Stimulated activated CD8-positive, alpha-beta memory T cell treated with anti-CD3 and anti-CD28 coated beads, Interleukin-15, amount 100 ng/mL, for 1 hour (primary cell): ENCODE measurements around the gene NLRP7.
"Not testable (repeated sequence)": the region's sequence is repeated elsewhere in the genome, so short reads cannot be mapped to it uniquely, and the experiment has no call there.

Experiments
- DNase-seq: peaks from one replicate; pipeline ENCODE4 v3.0.0-alpha.2; 2020; ENCODE audit warnings: low read depth

NLRP7 gene

DNA sequence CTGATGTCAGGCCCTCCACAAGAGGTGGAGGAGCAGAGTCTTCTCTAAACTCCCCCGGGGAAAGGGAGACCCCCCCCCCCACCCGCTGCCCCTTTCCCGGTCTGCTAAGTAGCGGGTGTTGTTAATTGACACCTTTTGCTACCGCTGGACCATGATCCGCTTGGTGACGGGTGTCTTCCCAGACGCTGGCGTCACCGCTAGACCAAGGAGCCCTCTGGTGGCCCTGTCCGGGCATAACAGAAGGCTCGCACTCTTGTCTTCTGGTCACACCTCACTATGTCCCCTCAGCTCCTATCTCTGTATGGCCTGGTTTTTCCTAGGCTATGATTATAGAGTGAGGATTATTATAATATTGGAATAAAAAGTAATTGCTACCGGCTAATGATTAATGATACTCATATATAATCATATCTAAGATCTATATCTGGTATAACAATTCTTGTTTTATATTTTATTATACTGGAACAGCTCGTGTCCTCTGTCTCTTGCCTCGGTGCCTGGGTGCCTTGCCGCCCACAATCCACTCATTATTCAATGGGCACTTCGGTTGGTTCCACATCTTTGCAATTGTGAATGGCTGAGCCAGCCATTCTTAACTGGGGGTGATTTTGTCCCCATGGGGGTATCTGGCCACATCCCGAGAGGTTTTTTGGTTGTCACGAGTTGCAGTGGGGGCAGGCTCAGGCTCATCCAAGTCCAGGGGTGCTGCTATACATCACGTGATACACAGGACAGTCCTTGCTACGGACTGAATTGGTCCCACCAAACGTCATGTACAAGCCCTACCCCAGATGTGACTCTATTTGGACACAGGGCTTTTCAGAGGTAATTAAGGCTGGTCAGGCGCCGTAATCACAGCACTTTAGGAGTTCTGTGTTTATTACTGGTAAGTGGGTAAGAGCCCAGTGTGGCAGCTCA lies 27.4 kb downstream of the NLRP7 start:
- not testable (repeated sequence) for DNase-seq

GRCh38 chr19:54918499-54918898 lies 28.8 kb downstream of the NLRP7 start:
- DNase-seq = no peak

GRCh38 chr19:54916822-54917221 lies 30.5 kb downstream of the NLRP7 start:
- DNase-seq = no peak

DNA sequence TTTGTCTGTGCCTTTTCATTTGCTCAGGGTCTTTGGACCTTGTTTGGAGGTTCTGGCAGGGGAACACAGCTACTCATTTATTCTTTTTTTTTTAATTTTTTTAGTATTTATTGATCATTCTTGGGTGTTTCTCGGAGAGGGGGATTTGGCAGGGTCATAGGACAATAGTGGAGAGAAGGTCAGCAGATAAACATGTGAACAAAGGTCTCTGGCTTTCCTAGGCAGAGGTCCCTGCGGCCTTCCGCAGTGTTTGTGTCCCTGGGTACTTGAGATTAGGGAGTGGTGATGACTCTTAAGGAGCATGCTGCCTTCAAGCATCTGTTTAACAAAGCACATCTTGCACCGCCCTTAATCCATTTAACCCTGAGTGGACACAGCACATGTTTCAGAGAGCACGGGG lies 39.4 kb downstream of the NLRP7 start:
- not testable (repeated sequence) for DNase-seq

DNA sequence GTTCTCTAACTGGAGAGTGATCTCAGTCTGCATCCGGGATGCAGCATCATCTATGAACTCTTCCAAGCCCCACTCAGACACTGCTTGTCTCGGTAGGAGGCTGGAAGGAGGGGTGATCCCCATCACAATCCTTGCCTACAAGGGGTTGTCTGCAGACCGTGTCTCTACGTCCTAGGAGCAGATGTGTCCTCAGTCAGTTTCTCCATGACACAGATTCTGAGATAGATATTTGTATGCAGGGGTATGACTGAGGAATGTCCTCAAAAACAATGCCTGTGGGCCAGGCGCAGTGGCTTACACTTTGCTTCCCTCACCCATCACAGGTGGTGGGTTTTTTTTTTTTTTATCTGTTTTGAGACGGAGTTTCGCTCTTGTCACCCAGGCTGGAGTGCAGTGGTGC lies 40.5 kb downstream of the NLRP7 start:
- DNase-seq = no peak

DNA sequence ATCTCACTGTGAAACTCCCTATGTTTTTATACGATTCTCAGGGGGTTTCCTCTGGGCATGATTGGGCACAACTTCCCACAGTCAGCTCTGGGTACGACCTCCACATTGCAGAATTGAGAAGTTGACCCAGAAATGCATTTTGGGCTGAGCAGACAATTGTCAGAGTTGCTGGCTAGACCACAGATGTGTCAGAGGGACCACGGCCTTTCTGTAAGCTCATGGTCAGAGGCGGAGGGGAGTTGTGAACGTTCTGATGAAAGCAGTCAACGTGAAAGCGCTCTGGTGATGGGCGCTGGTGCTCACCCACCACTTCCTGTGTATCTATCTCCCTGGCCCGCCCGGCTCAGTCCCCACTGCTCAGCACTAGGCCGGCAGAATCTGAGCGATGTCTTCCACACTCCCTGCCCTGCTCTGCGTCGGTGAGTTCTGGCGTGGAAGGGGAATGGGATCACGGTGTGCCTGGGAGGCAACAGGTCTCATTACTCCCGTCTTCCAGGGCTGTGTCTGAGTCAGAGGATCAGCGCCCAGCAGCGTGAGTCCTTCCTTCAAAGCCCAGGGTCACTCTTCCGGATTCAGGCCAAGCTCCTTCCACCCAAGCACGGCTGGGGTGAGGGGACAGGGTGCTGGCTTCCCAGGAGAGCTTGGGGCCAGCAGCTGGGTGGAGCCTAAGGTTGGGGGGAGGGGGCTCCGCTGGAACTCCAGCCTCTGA lies 41.4 kb downstream of the NLRP7 start, which contains the start of gene NCR1:
TSS of gene NCR1 (plus strand) at position 346 of the 709 bp plus-strand sequence. CDS start at position 386, 40 bp downstream.
- no peak for DNase-seq

DNA sequence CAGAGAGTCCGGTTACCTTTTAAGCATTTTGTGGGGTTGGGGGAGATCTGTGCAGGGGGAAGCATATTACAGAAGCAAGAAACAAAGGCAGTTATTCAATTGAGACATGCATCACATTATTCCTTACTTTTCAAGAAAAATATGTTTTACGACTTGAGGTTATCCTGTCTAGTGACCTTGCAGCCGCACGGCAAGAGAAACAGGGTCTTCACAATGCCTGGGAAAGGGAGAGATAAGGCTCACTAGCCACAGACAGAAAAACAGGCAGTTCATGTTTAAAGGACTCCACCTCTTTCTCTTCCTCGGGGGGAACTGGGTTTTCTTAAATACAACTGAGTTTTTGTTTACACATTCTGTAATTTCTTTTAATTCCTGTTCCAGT lies 41.9 kb downstream of the NLRP7 start:
- no peak for DNase-seq

GRCh38 chr19:54904261-54904660 lies 43.1 kb downstream of the NLRP7 start:
- not testable (repeated sequence) for DNase-seq

- DNase-seq = no peak
These were observed 44.0 kb downstream of the NLRP7 start for GRCh38 chr19:54903303-54903702.

GRCh38 chr19:54902061-54902460 lies 45.3 kb downstream of the NLRP7 start:
- no peak for DNase-seq

DNA sequence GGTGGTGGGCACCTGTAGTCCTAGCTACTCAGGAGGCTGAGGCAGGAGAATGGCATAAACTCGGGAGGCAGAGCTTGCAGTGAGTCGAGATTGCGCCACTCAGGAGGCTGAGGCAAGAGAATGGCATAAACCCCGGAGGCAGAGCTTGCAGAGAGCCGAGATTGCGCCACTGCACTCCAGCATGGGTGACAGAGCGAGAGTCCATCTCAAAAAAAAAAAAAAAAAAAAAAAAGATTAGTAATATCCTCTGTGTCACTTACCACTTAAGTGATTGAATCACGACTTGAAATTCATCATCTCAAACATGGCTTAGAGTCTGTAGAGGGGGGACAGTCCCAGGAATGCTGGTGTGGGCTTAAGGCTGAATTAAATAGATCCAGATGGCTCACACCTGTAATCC lies 46.2 kb downstream of the NLRP7 start:
- DNase-seq = not testable (repeated sequence)

DNA sequence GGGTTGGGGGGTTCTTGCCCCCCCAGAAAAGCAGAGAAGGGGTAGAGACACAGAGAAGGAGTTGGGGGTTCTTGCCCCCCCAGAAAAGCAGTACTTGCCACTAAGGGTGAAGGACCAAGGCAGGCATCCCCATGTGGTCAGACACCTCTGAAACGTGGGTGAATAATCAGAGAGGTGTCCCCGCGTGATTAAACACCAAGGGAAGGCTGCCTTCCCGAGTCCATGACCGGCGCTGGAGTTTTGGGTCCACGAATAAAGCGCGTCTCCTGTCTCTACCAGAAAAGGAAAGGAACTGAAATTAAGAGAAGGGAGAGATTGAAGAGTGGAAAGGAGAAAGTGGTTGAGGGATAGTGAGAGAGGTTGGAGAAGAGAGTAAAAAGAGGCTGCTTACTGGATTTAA lies 47.7 kb downstream of the NLRP7 start:
- not testable (repeated sequence) for DNase-seq

DNA sequence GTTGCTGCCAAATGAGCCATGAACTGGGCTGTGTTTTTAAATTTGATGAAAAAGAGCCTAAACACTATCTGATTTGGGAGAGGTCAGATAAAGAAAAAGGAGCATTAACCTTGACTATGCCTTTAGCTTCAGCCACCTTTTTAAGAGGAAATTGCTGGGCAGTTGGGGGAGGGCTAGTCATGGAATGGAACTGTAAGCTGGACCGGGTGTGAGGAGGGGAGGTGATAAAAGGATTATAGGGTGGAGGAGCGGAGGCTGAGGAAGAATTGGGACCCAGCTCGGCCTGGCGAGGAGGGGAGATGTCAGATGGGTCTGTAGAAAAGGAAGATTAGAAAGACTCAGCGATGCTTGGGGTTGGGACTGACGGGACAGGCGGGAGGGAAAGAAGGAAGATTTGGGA lies 48.6 kb downstream of the NLRP7 start:
- DNase-seq = not testable (repeated sequence)

DNA sequence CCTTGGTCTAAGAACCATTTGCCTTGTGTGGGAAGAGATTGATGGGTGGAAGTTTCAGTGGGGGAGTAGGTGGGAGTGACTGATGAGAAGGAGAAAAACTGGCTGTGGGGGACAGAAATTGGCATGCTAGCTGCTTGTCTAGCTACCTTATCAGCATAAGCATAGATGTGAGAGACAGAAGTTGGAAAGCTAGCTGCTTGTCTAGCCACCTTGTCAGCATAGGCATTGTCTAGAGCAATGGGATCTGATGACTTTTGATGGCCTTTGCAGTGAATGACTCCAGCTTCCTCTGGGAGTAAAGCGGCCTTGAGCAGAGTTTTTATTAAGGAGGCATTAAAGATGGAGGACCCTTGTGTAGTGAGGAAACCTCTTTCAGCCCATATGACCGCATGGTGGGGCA lies 51.3 kb downstream of the NLRP7 start:
- no peak for DNase-seq

- DNase-seq = not testable (repeated sequence)
These were observed 53.2 kb downstream of the NLRP7 start for GRCh38 chr19:54894106-54894505.

DNA sequence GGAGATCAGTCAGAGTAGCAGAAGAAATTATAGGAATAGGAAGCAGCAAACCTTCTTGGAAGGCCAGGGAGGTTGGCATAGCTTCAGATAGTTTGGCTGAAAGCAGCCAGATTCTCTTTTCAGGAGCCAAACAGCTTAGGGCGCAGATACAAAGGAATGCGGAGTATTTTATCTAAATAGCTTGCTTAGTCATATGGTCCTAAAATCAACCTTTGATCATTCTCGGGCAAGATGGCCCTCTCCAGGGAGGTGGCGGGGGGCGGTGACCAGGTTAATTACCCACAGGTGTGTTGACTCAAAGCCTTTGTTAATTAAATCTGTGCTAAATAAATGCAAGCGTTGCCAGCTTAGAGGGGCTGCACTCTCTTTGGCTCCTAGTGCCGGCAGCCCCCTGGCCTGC lies 53.9 kb downstream of the NLRP7 start:
- no peak for DNase-seq

GRCh38 chr19:54889566-54889965 lies 57.8 kb downstream of the NLRP7 start:
- no peak for DNase-seq

GRCh38 chr19:54888239-54888638 lies 59.1 kb downstream of the NLRP7 start:
- DNase-seq = no peak

DNA sequence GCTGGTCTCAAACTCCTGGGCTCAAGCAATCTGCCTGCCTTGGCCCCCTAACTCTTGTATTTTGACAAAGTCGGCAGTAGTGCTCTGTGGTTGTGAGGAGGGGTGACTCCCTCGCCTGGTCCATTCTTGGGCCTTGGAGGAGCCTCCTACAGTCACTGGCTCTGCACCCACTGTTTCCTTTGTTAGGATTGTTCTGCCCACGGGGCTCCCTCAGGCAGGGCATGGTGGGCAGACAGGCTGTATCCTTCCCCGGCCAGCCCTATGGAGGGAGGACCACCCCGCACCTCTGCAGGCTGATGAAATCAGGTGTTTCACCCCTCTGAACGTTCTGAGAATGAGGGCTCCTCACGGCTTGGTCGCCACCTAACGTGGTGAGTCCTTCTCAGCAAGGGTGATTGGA lies 64.1 kb downstream of the NLRP7 start:
- no peak for DNase-seq

- no peak for DNase-seq
These were observed 64.6 kb downstream of the NLRP7 start for GRCh38 chr19:54882758-54883157.

DNA sequence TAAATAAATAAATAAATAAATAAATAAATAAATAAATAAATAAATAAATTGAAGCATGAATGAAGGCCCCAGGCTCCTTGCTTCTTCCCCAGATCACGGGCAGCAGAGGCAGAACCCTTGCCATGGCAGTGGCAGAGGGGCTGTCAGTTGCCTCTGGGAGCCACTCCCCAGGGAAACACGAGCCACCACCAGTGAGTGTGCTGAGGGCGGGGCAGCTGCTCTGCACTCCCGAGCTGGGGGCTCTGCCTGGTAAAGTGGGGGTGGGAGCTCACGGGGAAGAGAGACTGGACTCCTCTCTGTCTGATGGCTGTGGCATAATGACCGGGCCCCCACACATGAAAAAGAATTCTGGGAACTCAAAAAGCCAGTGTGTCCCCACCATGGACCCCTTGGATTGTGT lies 65.4 kb downstream of the NLRP7 start:
- DNase-seq = no peak

GRCh38 chr19:54877471-54877870 lies 69.9 kb downstream of the NLRP7 start:
- DNase-seq = no peak

- DNase-seq = no peak
These were observed 71.8 kb downstream of the NLRP7 start for GRCh38 chr19:54875506-54875905.
